HG02943 (cell line): ENCODE results near the gene COL11A2.

ENCODE experiments used
- ATAC-seq: cut with Tn5 transposase; IDR thresholded peaks from one replicate; pipeline ENCODE4 v1.9.1; 2021; ENCODE audit warnings: mild to moderate bottlenecking, low read depth, moderate library complexity; ENCODE audit not compliant: unreplicated experiment

The COL11A2 gene

DNA sequence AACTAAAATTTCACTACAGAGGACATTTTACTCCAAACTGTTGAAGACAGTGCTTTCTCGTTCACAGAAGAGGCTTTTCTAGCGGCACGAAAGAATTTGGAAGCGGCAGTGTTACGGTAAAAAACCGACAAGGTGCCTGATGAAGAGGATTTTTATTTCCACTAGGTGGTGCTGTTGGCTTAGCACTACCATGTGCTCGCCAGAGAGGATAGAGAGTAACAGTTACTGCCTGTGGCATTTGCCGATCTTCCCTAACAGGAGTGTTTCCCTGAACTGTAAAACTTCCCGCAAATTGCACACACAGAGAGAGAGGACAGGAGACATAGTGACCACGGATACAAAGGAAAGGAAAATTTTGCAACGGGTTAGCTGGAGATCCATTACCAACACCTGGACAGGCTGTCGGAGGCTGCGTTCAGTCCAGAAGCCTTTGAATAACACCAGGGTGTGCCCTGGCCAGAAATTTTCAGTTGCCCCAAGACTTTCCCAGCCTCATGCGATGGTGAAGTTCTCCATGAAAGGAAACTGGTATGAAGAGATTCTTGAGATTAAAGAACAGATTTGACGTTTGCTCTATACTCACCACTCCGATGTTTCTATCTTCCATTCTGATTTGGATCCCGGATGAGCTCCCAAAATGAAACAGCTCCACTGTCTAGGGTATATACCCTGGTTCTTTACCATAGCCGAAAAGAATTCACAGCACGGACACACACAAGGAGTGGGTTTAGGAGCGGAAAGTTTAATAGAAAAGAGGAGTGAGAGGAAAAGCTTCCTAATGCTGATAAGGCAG is 68.3 kb downstream of the COL11A2 start:
- ATAC-seq = no peak

DNA sequence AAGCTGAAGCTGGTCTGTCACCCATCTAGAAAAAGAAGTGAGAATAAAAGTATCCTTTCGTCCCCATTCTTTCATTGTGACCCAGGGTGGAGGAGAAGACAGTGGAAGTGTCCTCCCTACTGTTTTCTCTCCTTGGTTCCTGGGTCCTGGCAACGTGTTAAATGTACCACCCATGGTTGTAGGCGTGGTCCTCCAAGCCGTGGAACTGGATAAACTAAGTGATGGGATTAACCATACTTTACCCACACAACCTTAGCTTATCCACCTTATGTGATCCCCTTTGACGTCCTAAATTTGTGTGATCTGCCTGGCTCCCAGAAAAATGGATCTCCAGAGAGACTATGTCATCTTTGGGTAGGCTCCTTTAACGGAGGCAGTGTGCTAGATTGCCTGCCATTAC is 69.1 kb downstream of the COL11A2 start:
- ATAC-seq = no peak

DNA sequence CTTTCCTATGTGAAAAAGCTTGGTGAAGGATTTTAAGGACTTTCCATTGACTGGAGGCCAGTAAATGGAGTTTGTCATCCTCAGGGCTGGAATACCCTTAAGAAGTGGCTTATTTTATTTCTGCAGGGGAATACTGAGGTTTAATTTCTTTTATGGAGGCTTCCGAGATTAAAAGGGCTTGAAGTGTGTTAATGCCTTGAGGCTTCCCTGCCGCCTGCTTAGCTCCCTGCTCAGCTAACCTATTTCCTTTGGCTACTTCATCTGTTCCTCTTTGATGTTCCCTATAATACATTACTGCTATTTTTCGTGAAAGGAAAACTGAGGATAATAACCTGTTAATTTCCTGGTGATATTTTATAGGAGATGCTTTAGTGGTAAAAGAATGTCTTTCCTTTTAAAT is 72.3 kb downstream of the COL11A2 start:
- ATAC-seq = no peak

DNA sequence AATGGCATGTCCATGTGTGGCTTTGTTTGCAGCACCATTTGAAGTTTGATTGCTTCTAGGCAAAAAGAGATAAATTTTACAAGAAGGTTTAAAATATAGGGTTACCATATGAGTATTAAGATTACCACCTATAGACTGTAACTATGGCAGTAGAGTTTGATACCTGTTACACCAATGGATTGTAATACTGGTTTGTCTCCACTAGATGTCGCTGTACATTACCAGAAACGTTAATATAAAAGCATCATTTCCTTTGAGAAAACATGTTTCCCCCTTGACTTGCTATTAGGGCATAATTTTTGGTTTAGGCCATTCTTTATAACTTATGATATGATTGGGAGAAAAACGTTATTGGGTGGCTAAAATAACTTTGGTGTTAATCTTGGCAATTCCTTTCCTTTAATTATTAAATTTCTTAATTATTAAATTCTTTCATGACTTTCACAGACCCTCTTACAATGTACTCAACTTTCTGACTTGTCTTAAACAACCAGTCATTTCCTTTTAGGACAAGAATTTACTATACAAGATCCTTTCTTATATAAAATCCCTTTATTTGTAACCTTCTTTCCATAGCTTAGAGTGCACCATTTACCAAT is 73.6 kb downstream of the COL11A2 start:
- no peak for ATAC-seq

DNA sequence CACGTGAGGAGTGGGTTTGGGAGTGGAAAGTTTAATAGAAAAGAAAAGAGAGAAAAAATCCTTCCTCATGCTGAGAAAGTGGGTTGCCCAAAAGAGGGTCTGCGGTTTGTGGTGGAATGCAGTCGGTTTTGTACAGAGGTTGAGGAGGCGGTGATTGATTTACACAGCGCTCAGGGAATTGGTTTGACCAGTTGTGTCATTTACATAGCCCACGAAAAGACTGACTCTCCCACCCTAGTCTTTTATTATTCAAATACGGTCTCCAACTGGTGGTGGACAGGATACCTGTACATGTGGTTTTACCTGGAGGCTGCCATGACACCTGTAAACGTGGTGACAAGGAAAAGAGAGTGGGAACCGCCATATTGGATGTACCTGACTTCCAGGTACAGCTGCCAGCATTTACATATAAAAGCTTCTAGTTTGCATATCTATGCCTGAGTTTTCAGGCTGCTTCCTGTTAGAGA is 74.4 kb downstream of the COL11A2 start:
- ATAC-seq = no peak

DNA sequence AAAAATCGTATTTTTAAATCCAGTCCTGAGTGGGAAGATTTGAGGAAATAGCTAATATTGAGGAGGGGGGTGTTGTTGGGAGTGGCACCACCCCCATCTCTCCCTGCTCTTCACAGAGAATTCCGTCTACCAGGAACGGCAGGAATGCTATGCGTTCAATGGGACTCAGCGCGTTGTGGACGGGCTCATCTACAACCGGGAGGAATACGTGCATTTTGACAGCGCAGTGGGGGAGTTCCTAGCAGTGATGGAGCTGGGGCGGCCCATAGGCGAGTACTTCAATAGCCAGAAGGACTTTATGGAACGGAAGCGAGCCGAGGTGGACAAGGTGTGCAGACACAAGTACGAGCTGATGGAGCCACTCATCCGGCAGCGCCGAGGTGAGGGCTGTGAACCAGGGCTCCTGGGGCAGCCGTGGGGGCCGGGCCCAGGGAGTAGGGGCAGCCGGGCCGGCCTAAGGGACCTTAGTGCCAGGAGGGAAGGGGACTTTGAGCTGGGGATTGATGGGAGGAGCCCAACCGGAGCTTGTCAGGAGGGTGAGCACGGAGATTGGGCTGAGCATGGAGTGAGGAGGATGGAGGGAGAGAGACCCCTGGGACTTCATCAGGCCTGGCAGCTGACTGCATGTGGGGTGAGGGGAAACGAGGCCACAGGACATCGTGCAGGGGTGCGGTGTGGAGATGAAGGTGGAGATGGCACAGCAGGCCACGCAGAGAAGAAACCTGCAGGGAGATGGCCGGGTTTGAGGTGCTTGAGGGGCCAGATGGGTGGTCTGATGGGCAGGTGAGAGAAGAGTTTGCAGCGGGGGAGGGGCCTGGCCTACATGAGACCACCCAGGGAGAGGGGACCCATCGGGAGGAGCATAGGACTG is 75.2 kb downstream of the COL11A2 start:
- ATAC-seq = no peak

DNA sequence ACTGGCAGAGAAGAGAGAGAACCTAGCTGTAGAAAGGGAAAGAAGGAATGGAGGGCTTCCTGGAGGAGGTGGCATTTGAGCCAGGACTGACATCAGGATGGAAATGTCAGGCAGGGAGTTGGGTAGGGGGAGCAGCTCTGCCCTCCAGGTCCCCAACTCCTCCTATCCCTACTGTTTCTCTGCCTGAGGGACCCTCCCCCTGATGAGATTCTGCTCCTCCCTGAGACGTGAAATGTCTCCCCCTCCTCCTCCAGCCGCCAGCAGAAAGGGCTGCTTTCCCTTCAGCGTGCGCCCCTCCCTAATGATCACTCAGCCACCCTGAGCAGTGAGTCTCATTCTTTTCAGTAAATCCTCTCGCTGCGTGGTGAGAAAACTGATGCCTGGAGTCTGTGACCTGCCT is 75.8 kb downstream of the COL11A2 start:
- no peak for ATAC-seq

DNA sequence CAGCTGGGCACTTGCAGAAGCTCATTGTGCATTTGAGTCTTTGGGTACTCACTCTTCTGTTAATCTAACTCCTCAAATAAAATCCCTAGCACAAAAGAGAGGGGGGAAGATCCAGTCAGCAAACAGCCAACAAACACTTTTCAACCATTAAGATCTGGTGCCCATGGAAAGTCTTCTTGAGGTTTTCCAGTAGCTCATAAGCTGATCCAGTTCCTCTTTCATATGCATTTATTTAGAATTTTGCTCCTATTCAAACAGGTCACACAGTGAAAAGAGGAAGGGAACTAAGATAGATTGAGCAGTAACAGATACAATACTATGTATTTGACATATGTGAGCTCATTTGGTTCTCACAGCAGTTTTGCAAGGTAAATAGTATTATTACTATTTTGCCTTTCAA is 77.9 kb downstream of the COL11A2 start:
- ATAC-seq = no peak

DNA sequence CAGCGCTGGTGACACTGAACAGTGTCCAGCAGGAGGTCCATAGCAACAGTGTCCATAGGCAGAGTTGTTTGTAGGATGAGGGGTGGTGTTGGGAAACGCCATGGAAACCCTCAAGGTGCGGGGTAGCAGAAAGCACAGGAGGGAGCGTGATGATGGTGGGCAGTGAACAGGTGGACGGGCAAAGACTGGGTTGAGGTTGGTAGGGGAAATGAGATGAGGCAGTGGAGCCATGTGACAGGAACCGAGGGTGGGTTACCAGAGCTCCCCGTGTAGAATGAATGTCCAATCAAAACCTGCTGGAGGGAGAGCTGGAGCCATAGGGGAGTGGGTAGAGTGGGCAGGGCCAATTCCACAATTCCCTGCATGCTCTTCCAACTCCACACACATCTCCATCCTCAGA is 78.5 kb downstream of the COL11A2 start:
- ATAC-seq = no peak
